Ureter (tissue), 1 donor: ENCODE measurements around the gene ACTL8. TPM values are rescaled to one million over a fixed set of nuclear protein-coding genes. Genes with fewer than 3 reads are reported as not detected.

Experiments used
- DNase-seq: peaks from one replicate; pipeline ENCODE4 v3.0.0-alpha.2; 2020; ENCODE audit warnings: low spot score
- total RNA-seq: library from RNA; stranded (reverse); gene quantifications from one replicate; pipeline ENCODE4 v1.2.4, GENCODE V29; 2023
- donor health status: DM: yes; HTN: yes; CAD: no.

The ACTL8 gene
- total RNA-seq, 1 donor from 2014 or later = not detected

DNA sequence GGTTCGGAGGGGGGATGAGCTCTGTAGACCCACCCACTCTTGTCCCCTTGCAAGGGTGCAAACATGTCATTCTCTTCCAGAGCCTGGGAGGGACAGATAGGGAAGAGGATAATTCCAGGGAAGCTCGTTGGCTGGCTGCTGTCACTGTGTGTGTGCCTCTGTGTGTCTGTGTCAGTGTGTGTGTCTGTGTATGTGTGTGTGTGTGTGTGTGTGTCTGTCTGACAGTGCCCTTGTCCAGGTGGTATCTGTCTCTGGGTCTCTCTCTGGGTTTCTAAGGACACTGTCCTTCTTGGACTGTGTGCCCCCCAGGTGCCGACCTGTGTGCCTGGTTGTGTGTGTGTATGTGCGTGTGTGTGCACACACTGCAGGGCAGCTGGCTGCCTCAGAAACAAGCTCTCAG is 90.5 kb downstream of the ACTL8 start:
- no peak for DNase-seq

DNA sequence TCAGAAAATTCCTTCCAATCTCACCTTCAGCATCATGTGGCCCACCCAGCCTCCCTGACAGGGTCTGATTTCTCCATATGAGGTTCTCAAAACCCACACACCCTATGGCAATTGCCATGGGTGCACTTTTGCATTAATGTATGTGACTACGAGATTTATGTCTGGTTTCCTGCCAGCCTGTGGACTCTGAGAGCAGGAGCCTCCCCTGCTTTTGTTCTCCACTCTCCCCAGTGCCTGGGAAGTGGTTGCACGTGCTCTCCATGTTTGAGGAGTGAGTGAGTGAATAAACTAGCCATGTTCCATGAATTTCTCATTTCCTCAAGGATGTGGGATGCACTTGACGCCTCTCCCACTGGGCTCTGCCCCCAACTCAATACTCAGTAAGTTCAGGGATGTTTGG is 91.2 kb downstream of the ACTL8 start:
- DNase-seq = no peak

DNA sequence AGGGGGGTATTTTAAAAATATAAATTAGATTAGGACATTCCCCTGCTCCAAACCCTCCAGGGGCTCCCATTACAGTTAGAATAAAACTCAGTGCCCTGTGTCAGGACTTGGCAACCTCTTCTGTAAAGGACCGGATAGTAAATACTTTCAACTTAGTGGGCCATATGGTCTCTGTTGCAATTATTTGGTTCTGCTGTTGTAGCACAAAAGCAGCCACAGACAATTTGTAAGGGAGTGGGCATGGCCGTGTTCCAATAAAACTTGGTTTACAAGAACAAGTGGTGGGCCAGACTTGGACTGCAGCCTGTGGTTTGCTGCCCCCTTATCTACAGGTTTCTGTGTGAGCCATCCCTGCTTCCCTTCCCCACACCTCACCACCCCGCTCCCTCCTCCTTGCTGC is 92.0 kb downstream of the ACTL8 start:
- DNase-seq = no peak

DNA sequence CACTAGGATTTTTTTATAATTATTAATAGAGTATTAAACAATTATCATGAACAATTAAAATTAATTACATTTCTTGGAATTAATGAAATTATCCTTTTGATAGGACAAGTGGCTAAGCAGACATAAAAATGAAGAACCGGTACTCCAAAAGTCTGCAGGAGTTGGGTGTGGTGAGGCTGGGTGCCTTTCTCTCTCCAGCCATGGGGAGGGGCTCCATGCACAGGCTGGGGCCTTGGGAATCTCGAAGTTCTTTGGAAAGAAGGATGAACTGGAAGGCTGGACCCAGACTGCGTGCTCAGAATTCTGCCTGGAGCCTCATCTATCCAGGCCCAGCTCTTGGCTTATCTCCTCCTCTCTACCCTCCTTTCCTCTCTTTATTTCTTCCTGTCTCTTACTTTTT is 94.1 kb downstream of the ACTL8 start:
- DNase-seq = no peak

DNA sequence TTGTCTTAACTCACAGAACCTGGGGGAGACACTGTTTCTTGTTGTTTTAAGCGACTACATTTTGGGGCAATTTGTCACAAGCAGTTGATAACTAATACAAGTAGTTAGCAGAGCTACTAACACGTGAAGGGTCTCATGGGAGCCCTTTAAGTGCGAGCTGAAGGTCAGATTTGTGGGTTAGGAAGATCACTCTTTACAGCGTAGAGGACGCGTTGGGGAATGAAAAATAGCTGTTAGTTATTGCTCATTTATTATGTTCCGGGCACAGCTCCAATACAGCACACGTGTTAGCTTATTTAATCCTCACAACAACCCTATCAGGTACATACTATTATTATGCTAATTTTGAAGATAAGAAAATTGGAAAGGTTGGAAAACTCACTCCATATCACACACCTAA is 95.9 kb downstream of the ACTL8 start:
- no peak for DNase-seq

DNA sequence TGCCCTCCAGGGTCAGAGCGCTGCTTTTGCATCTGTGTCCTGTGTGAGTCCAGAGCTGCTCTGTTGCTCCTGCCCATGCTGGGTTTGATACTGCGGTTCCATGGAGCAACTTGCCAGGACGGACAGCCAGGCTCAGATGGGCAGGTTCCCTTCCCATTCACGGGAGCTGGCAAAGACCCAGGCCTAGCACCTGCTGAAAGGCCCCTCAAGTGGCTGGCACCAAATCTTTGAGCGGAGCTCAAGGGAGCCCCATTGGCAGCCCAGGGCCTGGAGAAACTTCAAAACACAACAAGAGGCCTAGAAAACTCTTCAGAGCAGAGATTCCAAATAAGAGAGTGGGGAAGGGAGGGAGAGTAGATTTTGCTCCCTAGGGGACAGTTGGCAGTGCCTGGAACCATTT is 97.2 kb downstream of the ACTL8 start:
- DNase-seq = no peak

DNA sequence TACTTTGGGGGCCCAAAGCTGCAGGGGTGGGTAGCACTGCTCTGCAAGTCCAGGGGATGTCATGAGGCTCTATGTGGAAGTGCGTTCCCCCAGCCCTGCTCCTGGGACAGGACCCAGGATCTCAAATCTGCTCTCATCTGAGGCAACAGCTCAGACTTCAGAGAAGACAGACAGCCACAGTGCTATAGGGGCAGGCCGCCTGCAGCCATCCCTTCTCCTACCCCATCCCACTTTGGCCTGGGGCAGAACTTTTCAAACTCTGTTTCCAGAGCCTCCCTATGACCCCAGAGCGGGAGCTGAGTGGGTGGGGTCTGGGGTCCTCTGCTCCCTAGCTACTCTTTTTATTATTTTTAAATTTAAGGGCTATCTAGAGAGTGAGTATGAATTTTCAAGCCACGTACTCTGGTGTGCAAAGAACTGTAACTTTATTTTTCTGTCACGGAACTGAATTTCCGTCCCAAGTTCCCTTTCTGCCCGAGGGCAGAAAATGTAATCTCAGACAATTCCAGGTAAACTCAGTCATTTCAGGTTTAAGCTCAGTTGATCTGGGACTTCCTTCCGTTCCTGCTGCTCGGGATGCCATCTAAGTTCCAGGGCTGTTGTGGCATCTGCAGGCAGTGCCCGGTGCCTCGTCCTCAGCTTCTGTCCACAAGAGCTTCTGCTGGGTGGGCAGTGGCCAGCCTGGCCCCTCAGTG is 98.3 kb downstream of the ACTL8 start:
- DNase-seq = no peak

DNA sequence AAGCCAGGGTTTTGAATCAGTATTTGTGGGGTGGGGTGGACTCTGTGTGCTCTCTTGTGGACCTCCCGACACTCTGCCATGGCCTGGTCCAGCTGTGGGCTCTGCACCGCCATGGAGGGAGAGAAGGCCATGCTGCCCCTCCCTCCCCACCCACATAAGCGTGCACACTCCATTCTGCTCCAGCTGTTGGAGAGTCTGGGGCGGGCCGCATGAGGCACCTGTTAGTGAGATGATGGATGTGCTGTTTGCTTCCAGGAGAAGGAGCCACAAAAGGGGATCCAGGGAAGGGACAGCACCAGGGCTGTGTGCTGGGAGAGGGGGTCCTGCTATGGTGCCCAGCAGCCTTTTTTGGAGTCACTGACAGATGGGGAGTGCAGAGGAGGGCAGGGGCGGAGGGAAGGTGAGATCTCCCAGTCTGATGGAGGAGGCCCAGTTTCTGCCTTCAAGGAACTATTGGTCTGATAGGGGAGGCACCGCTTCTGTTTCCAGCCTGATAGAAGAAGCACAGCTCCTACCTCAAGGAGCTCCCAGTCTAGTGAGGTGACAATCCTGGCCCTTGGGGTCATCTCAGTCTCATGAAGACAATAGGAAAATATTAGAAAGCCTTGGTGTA is 101.5 kb downstream of the ACTL8 start:
- no peak for DNase-seq

DNA sequence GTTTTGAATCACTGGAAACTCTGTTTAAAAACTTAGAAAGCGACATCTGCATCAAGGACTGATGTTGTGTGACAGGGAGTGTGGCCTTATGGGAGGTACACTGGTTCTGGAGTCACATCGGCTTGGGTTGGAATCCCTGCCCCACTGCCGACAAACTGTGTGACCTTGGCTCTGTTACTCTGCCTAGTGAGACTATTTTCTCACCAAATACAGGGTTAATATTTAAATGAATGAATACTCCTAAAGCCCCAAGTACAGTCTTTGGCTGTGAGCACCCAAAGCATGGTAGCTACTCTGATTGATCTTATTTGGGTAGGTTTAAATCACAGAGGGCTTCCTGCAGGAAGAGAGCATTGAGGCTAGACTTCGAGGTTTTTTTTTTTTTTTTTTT is 102.0 kb downstream of the ACTL8 start:
- DNase-seq = no peak

DNA sequence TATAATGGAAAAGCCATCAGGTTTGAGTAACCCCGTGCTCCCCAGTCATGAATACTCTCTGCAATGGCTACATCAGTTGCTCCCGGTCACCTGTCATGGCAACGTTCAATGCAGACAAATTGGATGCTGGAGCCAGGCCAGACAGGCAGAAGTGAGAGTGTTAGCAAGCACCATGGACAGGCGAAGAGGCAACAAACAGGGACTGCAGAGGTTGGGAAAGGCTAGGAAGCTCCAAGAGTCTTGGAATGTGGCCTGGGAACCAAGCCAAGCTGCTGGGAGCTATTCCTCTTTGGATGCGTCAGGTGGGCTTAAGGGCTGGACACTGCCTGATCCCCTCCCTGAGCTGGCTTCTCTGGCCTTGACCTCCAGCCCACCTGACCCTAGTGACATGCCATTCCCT is 102.9 kb downstream of the ACTL8 start:
- no peak for DNase-seq

DNA sequence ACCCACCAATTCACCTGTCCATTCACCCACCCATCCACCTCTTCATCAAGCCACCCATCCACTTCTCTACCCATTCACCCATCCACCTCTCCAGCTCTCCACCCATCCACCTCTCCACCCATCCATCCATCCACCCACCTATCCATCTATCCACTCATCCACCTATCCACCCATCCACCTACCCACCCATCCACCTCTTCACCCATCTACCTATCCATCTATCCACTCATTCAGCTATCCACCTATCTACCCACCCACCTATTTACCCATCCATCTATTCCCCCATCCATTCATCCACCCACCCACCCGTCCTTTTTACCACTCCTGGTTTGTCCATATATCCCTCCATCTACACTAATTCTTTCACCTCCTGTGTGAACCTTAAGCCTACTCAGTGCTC is 105.7 kb downstream of the ACTL8 start:
- no peak for DNase-seq

DNA sequence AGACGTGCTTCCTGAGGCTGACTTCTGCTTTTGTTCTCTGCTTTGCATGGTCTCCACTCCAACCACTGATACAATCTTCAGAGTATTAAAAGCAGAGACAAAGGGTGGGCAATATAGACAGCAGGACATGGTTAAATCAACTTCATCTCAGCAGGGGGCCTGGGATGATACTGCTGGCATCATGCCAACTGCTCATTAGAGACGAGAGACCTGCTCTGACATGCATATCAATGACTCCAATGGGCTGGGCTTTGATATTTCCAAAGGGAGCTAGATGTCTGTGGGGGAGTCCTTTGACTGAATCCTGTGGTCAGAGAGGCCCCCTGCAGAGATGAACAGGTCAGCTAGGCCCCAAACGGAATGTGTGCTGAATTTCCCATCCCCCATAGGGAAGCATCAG is 106.6 kb downstream of the ACTL8 start:
- DNase-seq = no peak

DNA sequence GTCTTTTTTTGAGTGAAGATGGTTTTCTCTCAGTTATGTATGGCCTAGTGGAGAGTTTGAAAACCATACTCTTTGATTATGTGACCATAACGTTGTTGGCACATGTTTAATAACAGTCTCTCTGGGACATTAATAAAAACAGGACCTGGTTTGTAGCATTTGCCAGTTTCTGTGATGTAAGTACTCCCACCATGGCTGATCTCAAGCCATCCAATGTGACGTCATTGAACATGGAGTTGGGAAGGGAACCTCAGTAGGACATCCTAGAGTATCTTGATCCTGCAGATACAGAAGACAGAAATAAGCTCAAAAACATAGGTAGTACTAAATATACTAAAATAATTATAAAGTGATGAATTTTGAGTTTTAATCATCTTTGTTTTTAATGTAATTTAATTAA is 107.0 kb downstream of the ACTL8 start:
- DNase-seq = no peak

DNA sequence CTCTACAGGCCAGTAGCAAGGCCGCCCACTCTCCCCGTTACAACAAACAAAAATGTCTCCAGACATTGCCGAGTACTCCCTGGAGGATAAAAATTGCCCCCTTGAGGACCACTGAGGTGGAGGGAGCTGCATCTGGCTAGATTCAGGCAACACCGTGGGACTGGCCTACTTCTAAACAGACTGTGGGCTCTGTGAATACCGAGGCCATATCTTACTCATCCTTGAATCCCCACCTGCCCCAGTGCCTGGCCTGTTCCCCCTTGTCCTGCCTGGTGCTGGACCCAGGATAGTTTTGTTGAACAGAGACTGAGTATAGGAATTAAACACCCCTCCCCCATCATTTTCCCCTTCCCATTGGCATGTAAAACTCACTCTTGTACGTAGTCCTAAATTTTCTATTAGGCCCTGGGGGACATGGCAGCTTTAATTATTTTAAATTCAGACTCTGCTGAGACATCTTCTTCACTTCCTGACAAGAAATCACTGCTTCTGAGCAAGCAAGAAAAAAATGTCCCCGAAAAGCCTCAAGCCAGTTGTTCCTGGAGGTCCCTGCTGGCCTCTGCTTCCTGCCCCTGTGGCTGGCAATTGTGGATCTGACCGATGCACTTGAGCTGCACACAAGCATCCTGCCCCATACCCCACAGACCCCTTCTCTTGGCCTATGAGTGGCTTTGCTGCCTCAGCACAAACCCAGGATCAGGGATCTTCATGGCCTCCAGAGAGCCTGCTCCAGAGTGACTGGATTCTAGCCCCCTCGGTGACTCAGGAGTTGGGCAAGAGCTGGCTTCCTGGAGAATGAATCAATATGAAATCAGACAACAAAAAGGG is 111.0 kb downstream of the ACTL8 start:
- DNase-seq = no peak

DNA sequence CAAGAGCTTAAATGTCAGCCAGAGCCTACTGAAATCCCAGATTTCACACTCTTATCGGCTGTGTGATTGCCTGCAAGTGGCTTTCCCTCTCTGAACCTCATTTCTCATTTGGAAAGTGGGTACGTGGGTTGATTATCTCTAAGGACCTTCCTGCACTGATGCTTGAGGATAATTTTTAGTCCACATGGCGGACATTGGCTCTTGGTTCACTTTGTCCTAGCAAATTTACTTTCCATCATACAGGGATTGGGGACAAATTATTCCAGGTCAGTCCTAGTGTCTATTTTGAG is 111.6 kb downstream of the ACTL8 start:
- no peak for DNase-seq

DNA sequence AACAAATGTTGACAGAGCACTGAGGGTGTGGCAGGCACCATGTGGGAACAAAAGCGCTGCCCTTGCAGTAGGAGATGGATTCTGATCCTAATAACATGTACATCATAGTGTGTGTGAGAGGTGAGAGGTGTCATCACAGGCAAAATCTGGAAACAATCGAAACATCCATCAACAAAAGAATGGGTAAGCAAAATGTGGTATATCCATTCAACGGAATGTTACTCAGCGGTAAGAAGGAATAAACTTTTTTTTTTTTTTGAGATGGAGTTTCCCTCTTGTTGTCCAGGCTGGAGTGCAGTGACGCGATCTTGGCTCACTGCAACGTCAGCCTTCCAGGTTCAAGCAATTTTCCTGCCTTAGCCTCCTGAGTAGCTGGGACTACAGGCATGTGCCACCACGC is 112.3 kb downstream of the ACTL8 start:
- DNase-seq = no peak

DNA sequence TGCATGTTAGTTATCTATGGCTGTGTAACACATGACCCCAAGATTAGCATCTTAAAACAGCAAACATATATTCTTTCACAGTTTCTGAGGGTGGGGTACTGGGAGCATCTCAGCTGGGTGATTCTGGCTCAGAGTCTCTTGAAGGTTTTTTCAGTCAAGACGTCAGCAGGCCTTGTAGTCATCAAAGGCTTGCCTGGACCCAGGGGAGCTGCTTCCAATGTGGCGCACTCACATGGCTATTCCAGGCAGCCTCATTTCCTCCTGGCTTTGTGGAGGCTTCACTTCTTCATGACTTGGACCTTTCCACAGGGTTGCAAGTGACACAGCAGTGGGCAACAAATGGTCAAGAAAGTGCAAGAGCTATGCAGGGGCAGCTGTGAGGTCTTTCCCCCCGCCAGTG is 114.7 kb downstream of the ACTL8 start:
- no peak for DNase-seq

DNA sequence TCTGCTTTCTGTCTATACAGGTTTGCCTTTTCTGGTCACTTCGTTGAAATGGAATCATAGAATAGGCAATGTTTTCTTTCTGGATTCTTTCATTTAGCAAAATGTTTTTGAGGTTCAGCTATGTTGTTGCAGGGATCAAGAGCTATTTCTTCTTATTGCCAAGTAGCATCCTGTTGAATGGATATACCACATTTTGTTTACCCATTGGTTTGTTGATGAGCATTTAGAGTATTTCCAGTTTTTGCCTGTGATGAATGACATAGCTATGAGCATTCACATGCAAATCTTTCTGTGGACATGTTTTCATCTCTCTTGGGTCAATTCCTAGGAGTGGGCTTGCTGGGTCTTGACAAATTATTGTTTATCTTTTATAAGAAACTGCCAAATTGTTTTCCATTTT is 115.5 kb downstream of the ACTL8 start:
- no peak for DNase-seq

DNA sequence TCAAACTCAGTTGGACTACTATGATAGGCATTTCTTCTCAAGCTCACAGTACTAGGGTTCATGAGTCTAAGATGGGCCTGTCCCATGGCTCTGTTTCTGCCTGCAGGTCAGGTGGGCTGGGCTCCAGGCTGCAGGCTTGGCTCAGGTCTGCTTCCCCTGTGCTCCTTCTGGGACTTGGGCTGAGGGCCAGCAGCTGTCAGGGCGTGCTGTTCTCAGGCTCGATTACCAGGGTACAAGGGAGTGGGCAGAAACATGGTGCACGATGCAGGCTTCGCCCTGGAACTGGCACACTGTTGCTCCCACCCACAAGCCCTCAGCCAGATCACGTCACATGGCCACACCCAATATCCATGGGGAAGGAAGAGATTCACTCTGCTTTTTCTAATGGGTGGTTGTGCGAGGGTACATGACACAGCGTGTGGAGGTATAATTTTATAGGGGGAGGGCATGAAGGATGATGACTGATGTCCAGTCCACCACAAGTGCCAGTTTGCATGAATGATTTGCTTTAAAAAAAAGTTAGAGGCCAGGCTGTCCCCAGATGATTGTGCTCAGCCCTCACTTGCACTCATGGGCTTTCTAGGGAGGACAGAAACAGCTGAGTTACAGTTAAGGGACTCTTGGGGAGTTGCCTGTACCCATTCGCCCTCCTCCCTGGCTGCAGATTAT is 118.0 kb downstream of the ACTL8 start:
- no peak for DNase-seq

DNA sequence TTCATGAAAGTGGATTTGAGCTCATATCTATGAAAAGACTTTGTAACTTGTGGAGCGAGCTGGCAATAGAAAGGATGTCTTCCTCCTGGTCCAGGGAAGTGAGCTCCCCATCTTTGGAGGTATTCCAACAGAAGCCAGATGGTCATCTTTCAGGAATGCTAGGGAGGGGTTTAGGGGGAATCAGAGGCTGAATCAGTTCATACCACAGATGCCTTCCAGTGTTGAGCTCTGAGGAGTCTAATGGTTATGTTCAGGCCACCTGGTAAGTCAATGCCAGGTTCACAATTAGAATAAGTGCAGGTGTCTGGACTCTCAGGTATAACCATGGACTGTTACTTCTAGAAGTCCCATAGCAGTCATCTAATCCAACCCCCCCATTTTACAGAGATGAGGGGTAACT is 119.1 kb downstream of the ACTL8 start:
- DNase-seq = no peak

DNA sequence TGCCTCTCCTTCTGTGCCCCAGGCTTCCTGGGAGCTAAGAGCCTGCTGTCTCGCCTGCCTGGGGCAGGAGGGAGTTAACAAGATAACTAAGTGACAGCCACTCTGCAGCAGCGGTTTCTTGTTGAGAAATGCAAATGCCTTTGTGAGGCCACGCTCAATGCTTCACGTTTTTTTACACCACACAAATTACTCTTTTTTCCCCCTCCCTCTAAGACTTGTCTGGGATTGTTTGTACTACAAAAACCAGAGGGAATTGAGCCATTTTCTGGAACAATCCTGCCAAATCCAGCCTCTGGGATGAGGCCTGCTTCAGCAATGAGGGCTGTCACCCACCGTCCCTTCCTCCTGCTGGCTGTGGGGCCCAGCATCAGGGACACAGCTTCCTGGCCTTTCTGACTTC is 119.6 kb downstream of the ACTL8 start:
- DNase-seq = no peak

DNA sequence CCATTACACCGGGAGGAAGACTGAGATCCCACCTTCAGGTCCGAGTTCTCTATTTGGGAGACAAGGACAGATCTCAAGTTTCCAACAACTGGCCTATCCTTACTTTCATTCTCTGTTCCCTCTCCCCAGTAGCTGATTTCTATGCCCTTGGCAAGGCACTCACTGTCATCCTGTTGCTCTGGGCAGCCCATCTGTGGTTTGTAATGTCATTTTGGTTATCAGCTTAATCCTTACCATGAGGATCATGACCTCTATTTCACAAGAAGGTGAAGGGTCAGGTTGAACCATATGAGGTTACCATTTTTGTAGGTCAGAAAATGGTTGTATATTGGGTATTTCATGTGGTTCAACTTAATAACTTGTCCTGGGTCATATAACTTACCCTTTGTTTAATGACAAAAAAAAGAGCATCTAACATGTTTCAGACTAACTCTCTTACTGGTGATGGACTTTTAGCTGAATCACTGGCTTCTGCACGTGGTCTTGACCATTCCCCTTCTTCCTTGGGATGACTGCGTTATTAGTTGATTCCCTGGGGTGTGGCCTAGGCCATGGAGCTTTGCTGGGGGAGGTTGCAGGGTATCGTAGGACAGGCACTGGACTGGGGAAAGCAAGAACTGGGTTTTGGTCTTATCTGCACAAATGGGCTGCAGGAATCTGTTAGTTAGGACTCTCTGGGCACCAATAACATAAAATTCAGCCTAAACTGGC is 120.2 kb downstream of the ACTL8 start:
- no peak for DNase-seq
